Neuronal stem cell (in vitro differentiated cells): Measurements from ENCODE around the gene CYP4F3.

Experiments
- DNase-seq: peaks from one replicate; pipeline ENCODE4 v3.0.0-alpha.2; 2013; ENCODE audit warnings: low spot score
- H2AFZ ChIP-seq: one replicate; pipeline ENCODE4 v1.6.1; 2013; ENCODE audit warnings: mild to moderate bottlenecking, low read length, inconsistent platforms
- H2AK5ac ChIP-seq: 2 replicates; pipeline ENCODE4 v1.6.1; 2013; ENCODE audit warnings: low read depth, mild to moderate bottlenecking, inconsistent platforms, low read length, moderate library complexity, mixed read lengths
- H2BK120ac ChIP-seq: 2 replicates; pipeline ENCODE4 v1.6.1; 2013; ENCODE audit warnings: low read depth, mild to moderate bottlenecking, inconsistent platforms, low read length, moderate library complexity, mixed read lengths
- H2BK12ac ChIP-seq: one replicate; pipeline ENCODE4 v1.6.1; 2013; ENCODE audit warnings: low read length, inconsistent platforms
- H2BK15ac ChIP-seq: 2 replicates; pipeline ENCODE4 v1.6.1; 2013; ENCODE audit warnings: mild to moderate bottlenecking, low read length, inconsistent platforms, mixed read lengths
- H2BK5ac ChIP-seq: one replicate; pipeline ENCODE4 v1.6.1; 2013; ENCODE audit warnings: inconsistent platforms, mild to moderate bottlenecking, low read length, moderate library complexity
- H3K14ac ChIP-seq: one replicate; pipeline ENCODE4 v1.6.1; 2013; ENCODE audit warnings: low read length, inconsistent platforms
- H3K18ac ChIP-seq: 2 replicates; pipeline ENCODE4 v1.6.1; 2013; ENCODE audit warnings: low read length, inconsistent platforms
- H3K23ac ChIP-seq: 2 replicates; pipeline ENCODE4 v1.6.1; 2013; ENCODE audit warnings: low read depth, mild to moderate bottlenecking, mixed read lengths, low read length, inconsistent platforms; ENCODE audit not compliant: poor library complexity
- H3K27ac ChIP-seq: replicated peaks from 3 replicates; pipeline ENCODE4 v1.5.1; 2013; ENCODE audit warnings: low read length, inconsistent platforms
- H3K27me3 ChIP-seq, 3 experiments: 2 replicates each; pipeline ENCODE4 v1.6.1; 2013; ENCODE audit warnings: low read length in 3 of 3, mild to moderate bottlenecking in 2 of 3, inconsistent platforms in 1 of 3, low read depth in 1 of 3, mixed read lengths in 1 of 3, moderate library complexity in 1 of 3; ENCODE audit not compliant: control insufficient read depth in 3 of 3, insufficient read depth in 3 of 3
- H3K36me3 ChIP-seq, 2 donors: replicated peaks in 1 of 2; 2 replicates each; pipeline ENCODE4 v1.6.1; 2013; ENCODE audit warnings: low read length in 2 of 2; ENCODE audit not compliant: control insufficient read depth in 2 of 2, insufficient read depth in 2 of 2
- H3K4ac ChIP-seq: 2 replicates; pipeline ENCODE4 v1.6.1; 2013; ENCODE audit warnings: inconsistent platforms, mild to moderate bottlenecking, low read length, moderate library complexity
- H3K4me1 ChIP-seq, 2 donors: 1 replicate in 1 of 2; 2 replicates in 1 of 2; pipeline ENCODE4 v1.6.1; 2013; ENCODE audit warnings: low read length in 2 of 2, low read depth in 1 of 2; ENCODE audit not compliant: control insufficient read depth in 2 of 2, insufficient read depth in 1 of 2
- H3K4me2 ChIP-seq: one replicate; pipeline ENCODE4 v1.6.1; 2013; ENCODE audit warnings: mild to moderate bottlenecking, low read length, inconsistent platforms; ENCODE audit not compliant: insufficient read depth, poor library complexity, severe bottlenecking
- H3K4me3 ChIP-seq, 2 donors: 2 replicates each; pipeline ENCODE4 v1.5.1; 2013; ENCODE audit warnings: low read length in 2 of 2, mild to moderate bottlenecking in 2 of 2, inconsistent platforms in 1 of 2, moderate library complexity in 1 of 2
- H3K79me1 ChIP-seq: one replicate; pipeline ENCODE4 v1.6.1; 2013; ENCODE audit warnings: low read depth, mild to moderate bottlenecking, inconsistent platforms, low read length, moderate library complexity
- H3K9ac ChIP-seq: one replicate; pipeline ENCODE4 v1.6.1; 2013; ENCODE audit warnings: mild to moderate bottlenecking, low read depth, low read length, inconsistent platforms; ENCODE audit not compliant: poor library complexity
- H3K9me3 ChIP-seq, 2 donors: replicated peaks in 1 of 2; 2 replicates each; pipeline versions ENCODE3 to v1.6.1; 2013; ENCODE audit warnings: low read length in 2 of 2, mild to moderate bottlenecking in 2 of 2, inconsistent platforms in 1 of 2, low read depth in 1 of 2, mixed read lengths in 1 of 2, moderate library complexity in 1 of 2; ENCODE audit not compliant: control insufficient read depth in 2 of 2, insufficient read depth in 1 of 2
- H4K8ac ChIP-seq: one replicate; pipeline ENCODE4 v1.6.1; 2013; ENCODE audit warnings: low read depth, mild to moderate bottlenecking, inconsistent platforms, low read length, moderate library complexity
- H4K91ac ChIP-seq: one replicate; pipeline ENCODE4 v1.6.1; 2013; ENCODE audit warnings: low read length, low read depth, mild to moderate bottlenecking, inconsistent platforms; ENCODE audit not compliant: poor library complexity
- WGBS, 2 donors: extraction: QIAGEN DNeasy Blood & Tissue Kit; methylation state at CpG; one replicate each; pipeline ENCODE4 v1.1.7; 2013; ENCODE audit warnings: missing lambda C conversion rate in 2 of 2, mixed read lengths in 1 of 2; ENCODE audit not compliant: insufficient read length in 2 of 2, insufficient replicate concordance in 1 of 2; ENCODE audit errors: extremely low coverage in 2 of 2; 5-methylcytosine and 5-hydroxymethylcytosine counted together

Gene CYP4F3

GRCh38 chr19:15680478-15681322 is 40.0 kb downstream of the CYP4F3 start:
- Histone ChIP-seq H3K27me3 (no peaks in the 10 kb centered on the region), H2BK12ac (no peak overlapping the region), H2AFZ (no peak overlapping the region), H3K9me3 (peaks cover 0 to 27% of the 10 kb centered on the region in 2 donors), H3K23ac (no peak overlapping the region), H4K91ac (no peak overlapping the region), H2BK5ac (no peak overlapping the region), H3K9ac (no peak overlapping the region), H4K8ac (no peak overlapping the region), H2BK120ac (no peak overlapping the region), H2BK15ac (no peak overlapping the region), H3K79me1 (peaks cover 2% of the 10 kb centered on the region), H3K36me3 (no peaks in the 10 kb centered on the region), H3K4me1 (no peaks in the 10 kb centered on the region), H2AK5ac (no peak overlapping the region), H3K27ac (no peak overlapping the region), H3K4ac (no peak overlapping the region), H3K18ac (no peak overlapping the region), H3K4me2 (no peak overlapping the region), H3K14ac (no peak overlapping the region), H3K4me3 (no peak overlapping the region)
- DNase-seq = no peak
- WGBS, 2 donors = no CpG with 5 or more reads among the region's 8 CpGs

GRCh38 chr19:15683411-15683810 is 42.7 kb downstream of the CYP4F3 start:
- Histone ChIP-seq H2BK5ac (no peak overlapping the region), H3K4me2 (no peak overlapping the region), H3K9me3 (peaks cover 0 to 33% of the 10 kb centered on the region in 2 donors), H2BK12ac (no peak overlapping the region), H4K91ac (no peak overlapping the region), H2BK120ac (no peak overlapping the region), H3K14ac (no peak overlapping the region), H3K27me3 (no peaks in the 10 kb centered on the region), H3K23ac (no peak overlapping the region), H3K79me1 (peaks cover 2% of the 10 kb centered on the region), H3K4me3 (peak overlapping the region in 1 of 2 donors; percentile 40), H3K27ac (no peak overlapping the region), H3K18ac (no peak overlapping the region), H2BK15ac (no peak overlapping the region), H2AK5ac (no peak overlapping the region), H3K4me1 (no peaks in the 10 kb centered on the region), H3K4ac (no peak overlapping the region), H3K9ac (no peak overlapping the region), H3K36me3 (no peaks in the 10 kb centered on the region), H4K8ac (no peak overlapping the region), H2AFZ (no peak overlapping the region)
- no peak for DNase-seq
- no CpG with 5 or more reads among the region's 10 CpGs for WGBS, 2 donors

- no CpG with 5 or more reads among the region's 9 CpGs for WGBS, 2 donors
- Histone ChIP-seq H3K27me3 (no peaks in the 10 kb centered on the region), H3K23ac (peak overlapping the region; percentile 8), H3K14ac (no peak overlapping the region), H2BK5ac (no peak overlapping the region), H2BK12ac (no peak overlapping the region), H3K27ac (no peak overlapping the region), H3K9me3 (peaks cover 0 to 26% of the 10 kb centered on the region in 2 donors), H4K8ac (no peak overlapping the region), H3K36me3 (no peaks in the 10 kb centered on the region), H3K4ac (no peak overlapping the region), H2AK5ac (no peak overlapping the region), H3K79me1 (peaks cover 2% of the 10 kb centered on the region), H2AFZ (no peak overlapping the region), H3K18ac (no peak overlapping the region), H3K9ac (no peak overlapping the region), H3K4me1 (no peaks in the 10 kb centered on the region), H2BK15ac (no peak overlapping the region), H2BK120ac (no peak overlapping the region), H3K4me2 (no peak overlapping the region), H4K91ac (no peak overlapping the region), H3K4me3 (no peak overlapping the region)
- DNase-seq = no peak
Observed at GRCh38 chr19:15684828-15685227, 44.1 kb downstream of the CYP4F3 start.

GRCh38 chr19:15696654-15697194 is 56.0 kb downstream of the CYP4F3 start:
- no peaks in the 10 kb centered on the region for H3K36me3 ChIP-seq
- no peaks in the 10 kb centered on the region for H3K79me1 ChIP-seq
- no peak overlapping the region for H2BK12ac ChIP-seq
- no peak for DNase-seq
- no peak overlapping the region for H3K27ac ChIP-seq
- no CpG with 5 or more reads among the region's 19 CpGs for WGBS, 2 donors
- H2BK15ac ChIP-seq = no peak overlapping the region
- no peak overlapping the region for H2AK5ac ChIP-seq
- H3K9me3 ChIP-seq = peaks cover 0 to 24% of the 10 kb centered on the region in 2 donors
- no peak overlapping the region for H2BK5ac ChIP-seq
- no peak overlapping the region for H4K8ac ChIP-seq
- peak overlapping the region in 1 of 2 donors; percentile 41 for H3K4me3 ChIP-seq
- no peaks in the 10 kb centered on the region for H3K27me3 ChIP-seq
- H2BK120ac ChIP-seq = no peak overlapping the region
- no peaks in the 10 kb centered on the region for H3K4me1 ChIP-seq
- no peak overlapping the region for H3K14ac ChIP-seq
- H3K23ac ChIP-seq = no peak overlapping the region
- no peak overlapping the region for H3K4ac ChIP-seq
- no peak overlapping the region for H4K91ac ChIP-seq
- peak overlapping the region; percentile 59 for H2AFZ ChIP-seq
- H3K4me2 ChIP-seq = no peak overlapping the region
- H3K9ac ChIP-seq = no peak overlapping the region
- H3K18ac ChIP-seq = no peak overlapping the region
